GM19324 (cell line): ENCODE measurements around the gene AKNA.
A peak's percentile ranks its signal among the peaks of the same experiment; 100 is the strongest.

Source experiments
- ATAC-seq: cut with Tn5 transposase; IDR thresholded peaks from one replicate; pipeline ENCODE4 v1.9.1; 2021; ENCODE audit warnings: mild to moderate bottlenecking, moderate library complexity; ENCODE audit not compliant: unreplicated experiment, low FRiP score

The AKNA gene

DNA sequence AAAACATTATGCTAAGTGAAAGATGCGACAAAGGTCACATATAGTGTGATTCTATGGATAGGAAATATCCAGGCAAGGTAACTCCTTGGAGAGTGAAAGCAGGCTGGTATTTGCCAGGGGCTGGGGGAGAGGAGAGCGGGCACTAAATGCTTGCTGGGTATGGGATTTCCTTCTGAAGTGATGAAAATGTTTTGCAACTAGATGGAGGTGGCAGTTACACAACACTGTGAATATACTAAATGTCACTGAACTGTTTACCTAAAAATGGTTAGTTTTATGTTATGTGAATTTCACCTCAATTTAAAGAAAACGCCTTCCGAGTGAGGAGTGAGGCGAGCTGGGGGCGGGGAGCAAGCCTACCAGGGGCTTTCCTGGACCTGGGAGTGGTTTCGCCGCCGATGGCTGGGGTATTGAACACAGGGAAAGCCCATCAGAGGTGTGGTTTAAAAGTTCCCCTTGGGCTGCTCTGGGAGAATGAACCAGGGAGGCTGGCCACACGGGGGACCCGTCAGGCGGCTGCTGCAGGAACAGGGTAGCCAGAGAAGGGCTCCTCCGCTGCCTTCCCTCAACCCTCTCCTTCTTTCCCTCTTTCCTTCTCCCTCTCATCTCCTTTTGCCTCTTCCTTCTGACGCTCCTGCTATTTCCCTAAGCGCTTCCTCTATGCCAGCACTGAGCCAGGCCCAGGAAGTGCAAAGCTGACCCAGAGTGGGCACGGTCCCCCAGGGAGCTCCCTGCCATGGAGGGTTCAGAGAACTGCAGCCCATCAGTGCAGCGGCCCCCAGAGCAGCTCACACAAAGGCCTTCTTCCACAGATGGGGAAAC, 4.9 kb downstream of the AKNA start:
- ATAC-seq: no peak

DNA sequence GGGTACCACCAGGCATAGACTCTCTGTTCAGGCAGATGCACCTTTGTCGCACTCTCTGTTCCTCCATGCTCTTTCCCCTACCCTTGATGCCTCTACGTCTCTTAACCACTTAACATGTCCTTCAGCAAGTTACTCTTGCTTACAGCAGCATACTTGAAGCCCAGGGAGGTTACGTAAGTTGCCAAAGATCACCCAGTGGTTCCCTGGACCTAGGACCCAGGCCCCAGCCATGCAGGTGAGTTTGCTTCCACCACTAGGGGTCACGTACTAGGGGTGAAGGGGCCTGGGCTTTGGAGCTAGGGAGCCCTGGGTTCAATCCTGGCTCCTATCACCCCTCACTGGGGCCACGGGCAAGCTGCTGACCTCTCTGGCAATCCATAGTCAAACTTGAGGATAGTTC, 8.9 kb downstream of the AKNA start:
- no peak for ATAC-seq

DNA sequence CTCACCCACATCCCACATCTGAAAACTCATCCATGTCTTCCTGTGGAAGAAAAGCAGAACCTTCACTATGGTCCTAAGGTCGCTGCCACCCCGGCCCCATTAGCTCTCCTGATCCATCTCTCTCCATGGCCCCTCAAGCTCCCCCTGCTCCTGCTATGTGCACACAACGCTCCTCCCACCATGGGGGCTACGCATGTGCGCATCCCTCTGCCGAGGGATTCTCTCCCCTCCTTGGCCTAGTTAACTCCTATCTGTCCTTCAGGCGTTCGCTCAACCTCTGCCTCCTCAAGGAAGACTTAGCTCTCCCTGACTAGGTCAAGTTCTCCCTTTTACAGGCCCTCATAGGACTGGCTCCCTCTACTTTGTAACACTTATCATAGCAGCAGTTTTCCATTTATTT, 9.8 kb downstream of the AKNA start:
- ATAC-seq: no peak

DNA sequence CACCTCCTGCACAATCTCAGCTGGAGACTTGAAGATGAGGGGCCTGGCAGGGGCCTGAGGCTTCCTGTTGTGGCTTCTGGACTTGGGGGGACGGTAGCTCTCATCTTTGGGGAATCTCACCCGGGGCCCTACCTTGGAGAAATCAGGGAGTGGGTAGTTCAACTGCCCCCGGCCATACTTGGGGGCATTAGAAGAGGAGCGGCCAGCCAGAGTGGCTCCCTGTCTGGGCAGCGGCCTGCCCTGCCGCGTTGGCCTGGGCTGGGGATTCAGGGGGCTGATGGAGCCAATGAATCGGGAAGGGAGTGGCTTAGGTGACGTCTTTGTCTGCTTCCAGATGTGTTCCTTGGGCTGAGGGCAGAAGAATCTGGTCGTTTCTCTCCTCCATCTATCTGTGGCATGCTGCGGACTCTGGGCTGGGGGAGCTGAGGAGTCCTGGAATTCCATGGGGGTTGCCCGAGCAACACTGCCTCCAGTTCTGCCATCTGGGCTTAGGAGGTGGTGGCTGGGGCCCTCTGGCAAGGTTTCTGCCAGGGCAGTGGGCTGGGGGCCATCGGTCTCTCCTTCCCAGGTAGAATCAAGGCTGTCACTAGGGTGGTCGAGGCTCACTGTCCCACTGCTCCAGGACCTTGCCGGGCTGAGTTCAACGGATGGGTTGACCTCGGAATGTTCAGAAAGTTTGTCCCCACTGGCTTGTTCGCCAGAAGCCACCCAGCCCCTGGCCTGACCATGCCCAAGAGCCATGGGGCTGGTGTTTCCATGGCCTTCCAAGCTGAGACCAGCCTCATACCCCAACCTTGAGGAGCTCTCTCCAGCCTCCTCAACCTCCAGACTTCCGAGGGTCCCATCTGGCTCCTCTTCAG, 11.0 kb downstream of the AKNA start:
- no peak for ATAC-seq

DNA sequence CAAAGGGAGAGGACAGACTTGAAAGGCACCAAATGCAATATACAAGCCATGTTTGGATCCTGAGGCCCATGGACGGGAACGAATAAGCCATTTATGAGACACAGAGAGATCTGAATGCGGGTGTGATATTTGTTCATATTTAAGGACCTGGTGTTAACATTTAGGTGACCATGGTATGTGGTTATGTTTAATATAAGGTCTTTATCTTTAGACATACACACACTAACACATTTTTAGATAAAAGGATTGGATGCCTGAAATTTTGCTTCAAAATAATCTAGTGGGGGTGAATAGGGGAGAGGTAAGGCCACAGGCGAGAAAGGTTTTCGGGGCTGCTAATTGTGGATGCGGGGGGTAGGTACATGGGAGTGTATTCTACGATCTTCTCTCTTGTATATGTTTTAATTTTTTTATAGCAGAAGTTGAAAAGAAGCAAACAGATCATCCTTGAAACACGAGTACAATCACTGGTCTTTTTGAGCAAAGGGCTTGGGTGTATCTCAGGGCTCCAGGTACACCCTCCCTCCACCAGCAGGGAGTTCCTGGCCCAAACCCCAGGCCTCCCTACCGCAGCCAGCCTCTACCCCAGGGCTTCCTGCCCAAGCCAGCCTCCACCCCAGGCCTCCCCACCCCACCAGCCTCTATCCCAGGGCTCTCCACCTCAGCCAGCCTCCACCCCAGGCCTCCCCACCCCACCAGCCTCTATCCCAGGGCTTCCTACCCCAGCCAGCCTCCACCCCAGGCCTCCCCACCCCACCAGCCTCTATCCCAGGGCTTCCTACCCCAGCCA, 12.2 kb downstream of the AKNA start:
- no peak for ATAC-seq

DNA sequence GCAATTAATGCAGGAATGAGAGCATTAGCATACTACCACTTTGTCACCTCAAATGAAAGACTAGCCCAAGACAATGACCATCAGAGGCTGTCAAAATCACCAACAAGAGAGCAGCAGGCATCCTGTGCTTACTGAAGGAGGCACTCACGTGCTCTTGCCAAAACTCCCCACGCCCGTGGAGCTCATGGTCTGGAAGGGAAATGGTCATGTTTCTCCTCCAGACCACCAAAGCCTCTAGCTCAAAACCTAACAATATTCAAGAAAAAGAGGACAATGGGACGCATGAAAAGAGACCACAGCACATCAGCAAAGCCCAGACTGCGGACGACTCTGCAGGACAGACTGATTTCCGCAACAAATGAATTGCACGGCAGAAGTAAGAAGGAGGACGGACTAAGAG, 12.8 kb downstream of the AKNA start:
- no peak for ATAC-seq

DNA sequence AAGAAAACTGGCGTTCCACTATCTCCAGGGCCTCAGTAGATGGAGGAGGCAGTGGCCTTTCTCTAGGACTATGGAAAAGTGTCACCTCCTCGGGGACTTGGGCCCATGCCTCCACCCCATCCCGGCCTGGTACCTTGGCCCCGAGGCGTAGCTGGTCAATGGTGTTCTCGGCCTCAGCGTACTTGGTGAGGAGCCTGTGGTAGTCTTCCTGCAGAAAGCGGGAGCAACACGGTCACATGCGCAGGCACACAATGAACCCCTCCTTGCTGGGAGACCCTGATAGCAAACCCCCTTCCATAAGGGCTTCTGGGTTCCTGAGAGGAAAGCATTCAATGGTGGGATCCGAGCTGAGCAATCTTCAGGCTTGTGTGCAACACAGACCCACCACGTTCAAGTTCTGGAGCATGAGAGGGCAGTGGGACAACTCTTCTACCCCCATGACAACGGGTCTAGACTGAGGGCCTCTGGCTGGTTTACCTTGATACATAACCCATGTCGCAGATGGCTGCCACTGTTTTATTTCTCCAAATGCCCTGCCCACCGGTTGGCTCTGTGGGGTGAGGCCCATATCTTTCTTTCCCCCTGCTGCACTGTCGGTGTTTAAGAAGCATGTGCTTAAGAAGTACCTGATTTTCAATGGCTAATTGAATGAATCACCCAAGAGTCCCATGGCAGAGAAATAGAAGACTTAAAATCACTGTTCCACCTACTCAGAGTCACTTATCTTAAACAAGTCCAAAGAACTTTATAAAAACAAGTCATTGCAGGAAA, 13.6 kb downstream of the AKNA start:
- no peak for ATAC-seq

DNA sequence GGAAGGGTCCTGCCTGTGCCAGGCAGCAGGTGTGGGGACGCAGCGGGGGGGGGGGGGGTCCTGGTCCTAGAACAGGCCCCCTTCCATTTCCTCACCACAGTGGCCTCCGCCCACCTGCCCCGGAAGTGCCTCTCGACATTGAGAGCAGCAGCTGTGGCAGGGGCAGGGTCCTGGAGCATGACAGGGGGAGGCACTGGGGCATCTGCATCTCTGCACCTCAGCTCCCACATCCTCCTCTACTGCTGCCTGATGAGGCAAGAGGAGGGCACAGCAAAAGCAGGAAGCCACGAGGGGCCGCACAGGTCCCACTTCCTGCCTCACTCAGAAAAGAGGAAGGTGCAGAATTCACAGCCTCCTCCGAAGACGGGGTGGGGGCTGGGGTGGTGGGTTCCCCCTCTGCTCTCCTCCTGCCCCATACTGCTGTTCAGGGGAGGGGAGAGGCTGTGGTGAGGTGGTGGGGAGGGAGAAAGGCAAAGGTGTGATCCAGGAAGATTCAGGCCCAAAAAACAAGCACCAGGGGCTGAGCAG, 14.8 kb downstream of the AKNA start:
- peak; percentile 92 for ATAC-seq

DNA sequence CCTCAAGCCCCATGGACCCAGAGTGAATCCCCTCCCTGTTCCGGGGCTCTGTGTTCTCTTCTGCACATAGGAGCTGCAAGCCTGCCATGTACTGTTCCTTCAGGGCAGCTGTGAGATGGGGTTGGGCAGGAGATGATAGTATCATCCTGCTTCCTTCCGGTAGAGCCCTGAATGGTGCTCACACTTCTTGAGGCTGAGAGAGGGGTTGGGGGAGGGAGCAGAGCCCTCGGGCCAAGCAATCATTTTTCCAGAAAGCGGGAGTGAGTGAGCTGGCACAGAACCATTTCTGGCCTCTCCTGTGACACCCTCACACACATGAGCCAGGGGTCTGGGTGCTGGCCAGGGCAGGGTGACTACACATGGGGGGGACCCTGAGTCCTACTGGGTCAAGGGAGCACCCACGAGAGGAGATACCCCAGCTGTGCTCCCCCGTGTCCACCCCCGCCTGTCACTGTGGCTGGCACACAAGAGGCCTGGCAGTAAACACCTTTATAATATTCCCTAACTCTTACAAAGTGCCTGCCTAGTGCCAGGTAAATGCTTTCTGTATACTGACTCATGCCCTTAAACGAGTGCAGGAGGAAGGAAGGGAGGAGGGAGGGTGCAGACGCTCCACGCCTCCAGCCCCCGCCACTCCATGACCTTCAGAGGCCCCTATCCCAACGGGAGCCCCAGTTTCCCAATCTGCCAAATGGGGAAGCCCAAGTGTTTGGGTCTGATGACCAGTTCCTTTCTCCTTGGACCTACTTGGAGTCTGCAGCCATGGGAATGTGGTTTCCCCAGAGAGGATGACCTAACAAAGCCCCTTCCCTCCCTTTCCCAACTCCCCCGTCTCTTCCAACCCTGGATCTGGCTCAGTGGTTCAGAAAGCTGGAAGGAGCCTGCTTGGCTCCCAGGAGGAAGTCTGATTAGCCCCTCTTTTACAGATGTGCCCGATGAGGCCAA, 15.5 kb downstream of the AKNA start:
- no peak for ATAC-seq

DNA sequence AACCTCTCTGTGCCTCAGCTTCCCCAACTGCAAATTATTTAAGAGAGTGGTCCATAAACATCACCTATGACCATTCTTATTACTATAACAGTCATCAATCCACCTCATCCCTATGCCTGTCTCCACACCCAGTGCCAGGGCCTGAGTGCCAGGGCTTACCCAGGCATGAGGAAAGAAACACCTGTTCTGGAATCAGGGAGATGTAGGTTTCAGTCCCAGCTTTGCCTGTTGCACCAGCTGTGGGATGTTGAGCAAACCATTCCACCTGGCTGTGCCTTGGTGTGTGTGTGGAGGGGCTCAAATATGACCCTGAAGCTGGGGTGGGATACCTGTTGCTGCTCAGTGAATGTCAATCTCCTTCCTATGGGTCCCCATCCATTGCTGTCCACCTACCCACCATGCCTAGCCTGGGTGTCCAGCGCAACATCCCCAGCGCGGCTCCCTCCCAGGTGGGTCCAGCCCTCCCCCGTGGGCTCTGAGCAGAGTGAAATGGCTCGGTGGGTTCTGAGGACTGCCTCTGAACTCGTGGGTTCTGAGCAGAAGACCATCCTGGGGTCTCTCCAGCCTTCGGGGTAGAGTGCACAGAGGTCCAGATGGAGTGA, 16.3 kb downstream of the AKNA start:
- ATAC-seq: no peak

DNA sequence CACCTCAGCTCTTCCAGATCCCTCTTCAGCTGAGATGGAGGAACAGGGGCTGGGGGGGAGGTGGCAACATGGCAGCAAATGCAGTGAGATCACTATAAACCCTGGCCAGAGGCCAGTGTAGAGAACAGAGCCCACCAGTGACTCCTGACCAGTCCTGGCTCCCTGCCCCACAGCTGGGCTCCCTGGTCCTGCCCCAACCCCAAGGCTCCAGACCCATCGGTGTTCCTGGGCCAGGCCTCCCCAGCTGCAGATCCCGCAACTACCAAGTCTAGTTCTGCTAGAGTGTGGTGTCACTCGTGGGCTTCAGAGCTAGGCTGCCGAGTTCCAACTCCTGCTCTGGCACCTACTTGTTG, 16.8 kb downstream of the AKNA start:
- ATAC-seq: no peak

DNA sequence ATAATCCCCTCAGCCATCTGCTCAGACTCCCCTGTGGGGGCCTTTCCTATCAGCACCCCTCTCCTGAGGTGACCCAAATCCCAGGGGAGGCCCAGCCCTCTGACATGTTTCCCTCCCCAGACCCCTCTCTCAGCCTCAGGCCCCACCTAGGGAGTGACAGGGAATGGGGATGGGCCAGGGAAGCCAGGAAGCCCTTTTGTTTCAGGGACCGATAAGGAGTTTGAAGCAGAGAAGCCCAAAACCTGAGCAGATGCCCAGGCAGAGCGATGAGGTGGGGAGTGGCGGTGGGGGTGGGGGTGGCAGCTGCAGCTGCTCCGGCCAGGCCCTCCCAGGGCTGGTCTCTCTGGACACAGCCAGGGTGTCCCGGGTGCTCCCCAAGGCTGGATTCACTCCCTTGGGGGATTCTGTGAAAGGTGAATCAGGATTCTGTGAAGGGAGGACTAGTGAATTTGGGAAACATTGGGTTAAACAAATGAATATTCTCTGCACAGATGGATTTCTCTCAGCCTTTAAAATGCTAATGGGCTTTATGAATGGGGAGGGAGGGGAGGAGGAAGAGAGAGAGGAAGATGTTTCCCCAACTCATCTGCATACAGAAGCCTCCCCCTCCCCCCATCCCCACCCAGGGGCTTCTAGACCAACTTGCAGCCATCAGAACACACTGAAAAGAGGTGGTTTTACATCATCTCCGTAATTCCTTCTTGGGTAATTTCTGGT, 17.4 kb downstream of the AKNA start:
- no peak for ATAC-seq

DNA sequence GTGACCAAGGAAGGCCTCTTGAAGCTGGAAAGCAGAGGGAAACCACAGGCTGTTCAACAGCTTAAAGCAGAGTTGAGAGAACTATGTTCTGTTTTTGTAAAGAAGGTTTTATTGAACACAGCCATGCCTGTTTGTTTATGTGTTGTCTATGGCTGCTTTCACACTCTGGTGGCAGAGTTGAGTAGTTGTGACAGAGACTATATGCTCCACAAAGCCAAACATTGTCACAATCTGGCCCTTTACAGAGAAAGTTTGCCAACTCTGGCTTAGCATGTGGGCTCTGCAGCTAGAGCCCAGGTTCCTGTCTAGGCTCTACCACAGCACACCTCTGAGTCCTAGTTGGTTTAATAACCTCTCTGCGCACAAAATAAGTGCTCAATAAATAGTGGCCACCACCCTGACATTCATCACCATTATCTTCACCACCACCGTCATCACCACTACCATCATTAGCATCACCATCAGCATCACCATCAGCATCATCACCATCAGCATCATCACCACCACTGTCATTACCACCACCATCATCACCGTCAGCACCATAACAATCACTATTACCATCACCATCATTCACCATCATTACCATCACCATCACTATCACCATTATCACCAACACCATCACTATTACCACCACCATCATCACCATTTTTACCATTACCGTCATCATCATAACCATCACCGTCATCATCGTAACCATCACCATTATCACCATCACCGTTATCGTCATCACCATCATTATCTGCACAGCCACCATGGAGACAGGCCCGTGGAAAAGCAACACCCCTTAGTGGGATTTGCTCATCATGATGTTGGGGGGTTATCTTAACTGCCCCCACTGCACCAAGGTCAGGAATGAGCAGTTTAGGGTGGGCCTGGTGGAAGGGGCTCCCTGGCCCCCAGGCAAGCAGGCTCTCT, 18.3 kb downstream of the AKNA start:
- no peak for ATAC-seq

DNA sequence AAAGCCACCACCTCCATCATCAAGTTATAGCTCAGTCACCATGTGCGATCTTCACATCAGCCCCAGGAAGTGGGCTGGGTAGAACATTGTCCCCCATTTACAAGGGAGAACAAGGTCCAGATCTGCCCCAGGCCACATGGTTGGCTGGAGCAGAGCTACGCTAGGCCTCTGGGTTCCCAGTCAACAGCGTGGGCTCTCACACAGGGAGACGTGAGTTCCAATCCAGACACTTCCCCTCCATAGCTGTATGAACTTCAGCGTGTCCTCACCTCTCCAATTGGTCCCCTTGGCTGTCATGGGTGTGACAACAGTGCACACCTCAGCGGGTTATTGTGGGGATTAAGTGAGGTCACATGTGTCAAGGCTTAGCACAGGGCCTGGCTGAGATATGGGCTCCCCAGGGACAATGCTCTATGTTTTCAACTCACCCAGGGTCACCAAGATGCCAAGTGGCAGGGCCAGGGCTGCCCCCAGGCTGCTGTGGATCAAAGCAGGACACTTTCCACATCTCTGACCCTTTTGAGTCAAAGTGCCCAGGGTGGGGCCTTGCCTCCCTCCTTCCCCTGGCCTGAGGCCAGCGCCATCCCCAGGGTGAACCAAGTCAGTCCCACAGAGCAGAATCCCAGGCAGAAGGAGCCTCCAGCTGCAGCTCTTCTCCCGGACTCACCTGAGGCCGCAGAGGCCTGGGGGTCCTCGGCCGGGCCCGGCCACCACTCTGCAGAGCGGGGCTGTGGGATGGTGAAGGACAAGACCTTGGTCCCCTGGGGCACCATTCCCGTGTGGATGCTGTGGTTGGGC, 19.8 kb downstream of the AKNA start:
- ATAC-seq: no peak

DNA sequence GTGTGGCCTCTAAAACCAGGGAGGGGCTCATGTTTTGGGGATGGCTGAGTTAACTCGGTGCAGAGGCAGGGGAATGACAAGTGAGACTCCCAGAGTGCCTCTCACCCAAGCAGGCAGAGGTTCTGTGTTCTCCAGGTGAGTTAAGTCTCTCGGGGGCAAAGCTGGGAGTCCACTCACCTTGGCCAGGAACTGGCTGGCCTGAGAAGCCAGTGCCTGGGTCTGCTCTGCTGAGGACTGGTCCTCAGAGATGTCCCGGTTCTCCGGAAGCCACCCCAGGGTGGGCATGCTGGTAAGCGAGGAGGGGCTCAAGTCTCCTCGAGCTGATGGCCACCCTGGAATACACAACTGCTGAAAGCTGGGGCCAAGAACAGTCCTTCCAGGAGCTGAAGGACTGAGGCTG, 20.4 kb downstream of the AKNA start:
- ATAC-seq: no peak
